Thyroid gland (tissue), 4 donors: ENCODE results near the gene DPYSL3.

Experiments
- CTCF ChIP-seq, 6 experiments: fragments of 200-600 bp in 3 of 6; fragments of 450-650 bp in 3 of 6; sonication (generic) in 3 of 6; IDR thresholded peaks; one replicate each; pipeline ENCODE4 v1.5.1; 2016 to 2019; ENCODE audit warnings: antibody characterized with exemption in 6 of 6, mild to moderate bottlenecking in 2 of 6, inconsistent platforms in 1 of 6, moderate library complexity in 1 of 6
- POLR2A ChIP-seq, 2 donors: fragments of 450-650 bp; IDR thresholded peaks; one replicate each; pipeline ENCODE4 v1.6.1; 2017; ENCODE audit warnings: antibody characterized with exemption in 2 of 2, mild to moderate bottlenecking in 2 of 2, moderate library complexity in 1 of 2

DNA sequence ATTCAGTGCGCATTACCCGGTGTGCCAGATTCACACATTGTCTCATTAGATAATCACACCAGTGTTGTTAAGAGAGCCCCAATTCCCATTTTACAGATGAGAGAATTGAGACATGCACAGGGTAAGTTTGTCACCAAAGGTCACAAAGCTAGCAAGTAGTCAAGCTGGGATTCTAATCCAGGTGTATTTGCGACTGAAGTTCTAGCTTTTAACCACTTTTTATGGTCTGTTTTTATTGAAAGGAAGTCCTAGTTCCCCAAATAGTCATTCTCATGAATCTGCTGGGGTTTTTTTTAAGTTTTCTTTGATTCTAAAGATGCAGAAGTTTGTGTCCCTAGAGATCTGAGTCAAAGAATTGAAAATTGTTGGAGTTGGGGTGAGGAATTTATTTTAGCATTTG, 136.5 kb downstream of the DPYSL3 start:
- TF ChIP-seq CTCF (IDR thresholded peaks at IDR 0.05) (no peak), POLR2A (IDR thresholded peaks at IDR 0.05) (no peak)
